Panc1 (cell line): ENCODE measurements around the gene NTRK1.

Experiments used
- POLR2AphosphoS5 ChIP-seq: IDR thresholded peaks from 2 replicates; pipeline ENCODE4 v1.6.1; 2012; ENCODE audit warnings: mild to moderate bottlenecking, low read depth, low read length, moderate library complexity
- TF ChIP-seq, protein P1 (sequence below): fragments of 450-650 bp; IDR thresholded peaks from 2 replicates; pipeline ENCODE4 v1.5.1; 2017; ENCODE audit warnings: mild to moderate bottlenecking
- TF ChIP-seq, protein P2 (sequence below), 2 experiments: IDR thresholded peaks; 2 replicates each; pipeline ENCODE4 v1.6.1; 2011 to 2012; ENCODE audit warnings: low read depth in 2 of 2, control low read depth in 1 of 2, low read length in 1 of 2, mild to moderate bottlenecking in 1 of 2, moderate library complexity in 1 of 2; ENCODE audit not compliant: insufficient read depth in 1 of 2

DNA sequence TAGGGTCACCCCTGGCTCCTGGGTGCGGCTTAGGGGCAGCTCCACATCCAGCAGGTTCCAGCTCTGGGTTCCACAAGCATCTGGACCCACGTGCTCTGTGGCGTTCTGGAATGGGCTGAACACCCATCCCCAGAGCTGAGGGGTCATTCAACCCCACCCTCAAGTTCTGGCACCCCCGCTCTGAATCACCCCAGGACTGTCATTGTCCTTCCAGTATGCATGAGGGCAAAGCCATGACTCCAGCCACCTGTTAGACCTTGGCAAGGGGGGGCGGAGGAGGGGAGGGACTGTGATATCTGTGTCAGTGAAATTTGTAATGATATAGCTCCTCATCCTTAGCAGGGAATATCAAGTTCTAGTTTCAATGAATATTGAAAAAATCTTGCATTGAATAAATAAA, 14.0 kb upstream of the NTRK1 start:
- TF ChIP-seq, protein P1, sequence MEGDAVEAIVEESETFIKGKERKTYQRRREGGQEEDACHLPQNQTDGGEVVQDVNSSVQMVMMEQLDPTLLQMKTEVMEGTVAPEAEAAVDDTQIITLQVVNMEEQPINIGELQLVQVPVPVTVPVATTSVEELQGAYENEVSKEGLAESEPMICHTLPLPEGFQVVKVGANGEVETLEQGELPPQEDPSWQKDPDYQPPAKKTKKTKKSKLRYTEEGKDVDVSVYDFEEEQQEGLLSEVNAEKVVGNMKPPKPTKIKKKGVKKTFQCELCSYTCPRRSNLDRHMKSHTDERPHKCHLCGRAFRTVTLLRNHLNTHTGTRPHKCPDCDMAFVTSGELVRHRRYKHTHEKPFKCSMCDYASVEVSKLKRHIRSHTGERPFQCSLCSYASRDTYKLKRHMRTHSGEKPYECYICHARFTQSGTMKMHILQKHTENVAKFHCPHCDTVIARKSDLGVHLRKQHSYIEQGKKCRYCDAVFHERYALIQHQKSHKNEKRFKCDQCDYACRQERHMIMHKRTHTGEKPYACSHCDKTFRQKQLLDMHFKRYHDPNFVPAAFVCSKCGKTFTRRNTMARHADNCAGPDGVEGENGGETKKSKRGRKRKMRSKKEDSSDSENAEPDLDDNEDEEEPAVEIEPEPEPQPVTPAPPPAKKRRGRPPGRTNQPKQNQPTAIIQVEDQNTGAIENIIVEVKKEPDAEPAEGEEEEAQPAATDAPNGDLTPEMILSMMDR: no peak
- TF ChIP-seq, protein P2, sequence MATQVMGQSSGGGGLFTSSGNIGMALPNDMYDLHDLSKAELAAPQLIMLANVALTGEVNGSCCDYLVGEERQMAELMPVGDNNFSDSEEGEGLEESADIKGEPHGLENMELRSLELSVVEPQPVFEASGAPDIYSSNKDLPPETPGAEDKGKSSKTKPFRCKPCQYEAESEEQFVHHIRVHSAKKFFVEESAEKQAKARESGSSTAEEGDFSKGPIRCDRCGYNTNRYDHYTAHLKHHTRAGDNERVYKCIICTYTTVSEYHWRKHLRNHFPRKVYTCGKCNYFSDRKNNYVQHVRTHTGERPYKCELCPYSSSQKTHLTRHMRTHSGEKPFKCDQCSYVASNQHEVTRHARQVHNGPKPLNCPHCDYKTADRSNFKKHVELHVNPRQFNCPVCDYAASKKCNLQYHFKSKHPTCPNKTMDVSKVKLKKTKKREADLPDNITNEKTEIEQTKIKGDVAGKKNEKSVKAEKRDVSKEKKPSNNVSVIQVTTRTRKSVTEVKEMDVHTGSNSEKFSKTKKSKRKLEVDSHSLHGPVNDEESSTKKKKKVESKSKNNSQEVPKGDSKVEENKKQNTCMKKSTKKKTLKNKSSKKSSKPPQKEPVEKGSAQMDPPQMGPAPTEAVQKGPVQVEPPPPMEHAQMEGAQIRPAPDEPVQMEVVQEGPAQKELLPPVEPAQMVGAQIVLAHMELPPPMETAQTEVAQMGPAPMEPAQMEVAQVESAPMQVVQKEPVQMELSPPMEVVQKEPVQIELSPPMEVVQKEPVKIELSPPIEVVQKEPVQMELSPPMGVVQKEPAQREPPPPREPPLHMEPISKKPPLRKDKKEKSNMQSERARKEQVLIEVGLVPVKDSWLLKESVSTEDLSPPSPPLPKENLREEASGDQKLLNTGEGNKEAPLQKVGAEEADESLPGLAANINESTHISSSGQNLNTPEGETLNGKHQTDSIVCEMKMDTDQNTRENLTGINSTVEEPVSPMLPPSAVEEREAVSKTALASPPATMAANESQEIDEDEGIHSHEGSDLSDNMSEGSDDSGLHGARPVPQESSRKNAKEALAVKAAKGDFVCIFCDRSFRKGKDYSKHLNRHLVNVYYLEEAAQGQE (IDR thresholded peaks at IDR 0.05; ENCODE audit: insufficient read depth in 1 of 2, low read depth in 2 of 2, low read length in 1 of 2): no peak
- TF ChIP-seq POLR2AphosphoS5: no peak
